GM21390 (cell line): ENCODE data around the gene JTB.

Source experiments
- ATAC-seq: cut with Tn5 transposase; IDR thresholded peaks from one replicate; pipeline ENCODE4 v1.9.1; 2021; ENCODE audit not compliant: unreplicated experiment

JTB gene

GRCh38 chr1:153933955-153934354, 43.5 kb downstream of the JTB start:
- no peak for ATAC-seq

GRCh38 chr1:153933430-153933829, 44.0 kb downstream of the JTB start:
- ATAC-seq: no peak

- no peak for ATAC-seq
Observed at GRCh38 chr1:153932156-153933131, 45.0 kb downstream of the JTB start.

DNA sequence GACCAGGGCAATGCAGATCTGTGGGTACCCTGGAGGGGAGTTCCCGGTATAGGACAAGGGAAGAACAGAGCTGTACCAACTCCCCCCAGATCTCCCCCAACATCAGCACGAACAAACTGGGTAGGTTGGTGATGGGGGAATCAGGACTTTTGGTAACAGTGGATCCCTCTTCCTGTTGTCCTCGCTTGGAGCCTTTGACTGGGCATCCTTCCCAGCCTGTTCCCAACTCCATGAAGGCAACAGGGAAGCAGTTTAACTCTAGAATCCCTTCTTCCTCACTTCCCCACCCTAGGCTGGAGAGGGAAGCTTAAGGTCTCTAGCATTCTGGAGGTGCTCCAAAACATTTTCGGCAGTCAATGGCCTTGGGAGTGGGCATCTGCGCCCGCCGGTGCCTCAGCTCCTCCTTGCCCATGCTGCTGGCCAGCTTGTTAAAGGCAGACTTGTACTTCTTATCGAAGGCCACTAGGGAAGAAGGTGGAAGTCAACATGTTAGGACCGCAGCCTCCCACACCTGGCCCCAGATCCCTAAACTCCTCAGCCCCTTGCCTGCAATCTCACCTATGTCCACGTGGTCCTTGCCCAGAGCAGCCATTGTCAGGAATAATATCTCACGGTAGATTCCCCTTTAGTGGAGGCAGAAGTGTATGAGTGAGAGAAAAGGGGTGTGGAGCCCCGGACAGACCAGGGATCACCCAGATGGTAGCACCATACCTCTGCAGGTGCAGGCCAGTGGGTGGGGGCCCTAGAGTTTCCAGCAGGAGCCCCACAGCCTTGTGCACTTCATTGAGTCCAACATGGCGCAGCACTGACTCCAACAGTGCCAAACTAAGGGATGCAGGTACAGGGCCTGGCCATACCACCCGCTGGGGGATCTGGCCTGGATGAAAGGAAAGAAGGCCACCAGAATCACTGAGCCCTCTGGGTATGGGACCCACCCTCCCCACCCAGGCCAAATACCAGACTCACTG, 47.2 kb downstream of the JTB start:
- ATAC-seq: no peak

- no peak for ATAC-seq
Observed at GRCh38 chr1:153929426-153929825, 48.0 kb downstream of the JTB start.

GRCh38 chr1:153928791-153929341, 48.6 kb downstream of the JTB start:
- no peak for ATAC-seq

- no peak for ATAC-seq
Observed at GRCh38 chr1:153928245-153928644, 49.2 kb downstream of the JTB start.

GRCh38 chr1:153926405-153926804, 51.1 kb downstream of the JTB start:
- ATAC-seq: no peak
